ENCODE data around the gene BEAN1.

BEAN1 gene

DNA sequence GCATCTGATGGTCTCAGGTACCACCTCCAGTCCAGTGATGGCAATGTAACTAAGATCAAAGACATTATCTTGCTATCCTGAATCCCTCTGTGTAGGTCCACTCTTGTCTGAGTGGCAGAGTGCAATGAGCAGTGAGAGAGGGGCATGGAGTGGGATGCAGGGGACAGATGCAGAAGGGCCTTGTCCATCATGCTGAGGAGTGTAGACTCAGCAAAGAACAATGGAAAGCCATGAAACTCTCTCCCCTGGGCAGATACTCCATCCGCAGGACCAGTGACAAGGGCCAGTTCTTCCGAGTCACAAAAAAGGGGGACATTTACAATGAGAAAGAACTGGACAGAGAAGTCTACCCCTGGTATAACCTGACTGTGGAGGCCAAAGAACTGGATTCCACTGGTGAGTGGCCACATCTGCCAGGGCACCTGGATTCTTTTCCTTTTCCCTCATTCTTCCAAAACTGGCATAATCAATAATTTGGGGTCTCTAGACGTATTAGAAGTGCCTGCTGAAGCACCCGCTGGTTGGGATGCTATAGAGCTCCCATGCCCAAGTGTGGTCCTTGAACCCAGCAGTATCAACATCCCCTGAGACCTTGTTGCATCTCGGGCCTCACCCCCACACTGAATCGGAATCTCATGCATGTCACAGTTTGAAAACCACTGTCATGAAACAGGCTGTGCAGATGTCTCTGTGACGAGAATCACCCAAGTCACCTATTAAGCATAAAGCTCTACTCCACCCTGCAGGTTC, 31.1 kb upstream of the BEAN1 start:
- no peak for DNase-seq

GRCh38 chr16:66397736-66398433, 29.2 kb upstream of the BEAN1 start:
- no peak for DNase-seq

DNA sequence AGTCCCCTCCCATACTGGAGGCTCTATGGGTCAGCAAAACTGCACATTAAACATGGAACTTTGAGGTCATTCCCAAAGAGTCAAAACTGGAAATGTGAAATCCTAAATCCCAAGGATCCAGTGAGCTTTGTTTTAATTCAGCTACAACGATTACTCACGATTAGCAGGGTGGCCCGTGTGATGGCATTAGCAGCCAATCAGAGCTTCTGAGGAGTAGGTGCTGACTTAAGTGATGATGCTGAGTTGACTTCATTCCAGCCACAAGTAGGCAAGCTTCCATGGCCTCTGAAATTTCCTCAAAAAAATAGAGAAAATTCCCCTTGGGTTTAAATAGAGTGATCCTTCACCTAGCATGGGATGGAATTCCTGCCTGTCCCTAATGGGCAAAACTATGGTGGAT, 28.1 kb upstream of the BEAN1 start:
- DNase-seq = no peak

DNA sequence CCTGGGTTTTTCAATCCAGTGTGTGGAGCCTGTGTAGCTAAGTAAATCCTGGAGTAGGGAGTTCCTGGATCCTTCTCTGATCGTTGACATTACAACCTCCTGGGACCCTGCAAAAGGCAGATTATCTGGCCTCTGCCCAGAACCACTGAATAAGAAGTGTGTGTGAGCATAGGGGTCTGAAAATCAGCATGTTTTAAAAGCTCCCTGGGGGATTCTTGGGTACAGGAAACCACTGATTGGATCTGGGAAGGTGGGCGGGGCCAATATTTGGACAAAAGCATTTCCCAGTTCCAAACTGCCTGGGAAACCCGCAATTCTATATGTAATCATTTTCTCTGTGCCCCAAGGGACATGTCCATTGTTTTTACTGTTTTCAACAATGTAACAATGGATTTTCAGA, 27.2 kb upstream of the BEAN1 start:
- no peak for DNase-seq

- DNase-seq = no peak
Observed at GRCh38 chr16:66400503-66401380, 26.4 kb upstream of the BEAN1 start.

DNA sequence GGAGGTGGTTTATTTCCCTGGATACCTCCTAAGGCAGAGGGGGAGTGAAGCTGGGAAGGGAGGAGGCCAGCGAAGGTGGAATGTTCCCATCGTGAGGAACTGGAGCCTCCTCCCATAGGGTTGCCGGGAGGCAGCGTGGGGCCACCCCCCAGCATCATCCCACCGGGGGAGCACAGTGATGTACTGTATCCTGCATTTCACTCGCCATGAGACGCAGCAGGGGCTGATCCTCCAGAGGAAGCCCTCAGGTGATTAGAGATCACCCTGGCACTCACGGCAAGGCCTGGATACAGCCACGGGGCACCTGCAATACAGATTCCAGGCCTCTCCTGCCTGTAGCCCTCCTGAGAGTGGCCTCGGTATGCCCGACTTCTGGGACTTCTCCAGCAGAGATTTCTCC, 25.5 kb upstream of the BEAN1 start:
- DNase-seq = no peak

GRCh38 chr16:66402166-66402565, 24.9 kb upstream of the BEAN1 start:
- no peak for DNase-seq

GRCh38 chr16:66402591-66403230, 24.4 kb upstream of the BEAN1 start:
- DNase-seq = no peak

GRCh38 chr16:66403531-66404145, 23.5 kb upstream of the BEAN1 start:
- DNase-seq = no peak

DNA sequence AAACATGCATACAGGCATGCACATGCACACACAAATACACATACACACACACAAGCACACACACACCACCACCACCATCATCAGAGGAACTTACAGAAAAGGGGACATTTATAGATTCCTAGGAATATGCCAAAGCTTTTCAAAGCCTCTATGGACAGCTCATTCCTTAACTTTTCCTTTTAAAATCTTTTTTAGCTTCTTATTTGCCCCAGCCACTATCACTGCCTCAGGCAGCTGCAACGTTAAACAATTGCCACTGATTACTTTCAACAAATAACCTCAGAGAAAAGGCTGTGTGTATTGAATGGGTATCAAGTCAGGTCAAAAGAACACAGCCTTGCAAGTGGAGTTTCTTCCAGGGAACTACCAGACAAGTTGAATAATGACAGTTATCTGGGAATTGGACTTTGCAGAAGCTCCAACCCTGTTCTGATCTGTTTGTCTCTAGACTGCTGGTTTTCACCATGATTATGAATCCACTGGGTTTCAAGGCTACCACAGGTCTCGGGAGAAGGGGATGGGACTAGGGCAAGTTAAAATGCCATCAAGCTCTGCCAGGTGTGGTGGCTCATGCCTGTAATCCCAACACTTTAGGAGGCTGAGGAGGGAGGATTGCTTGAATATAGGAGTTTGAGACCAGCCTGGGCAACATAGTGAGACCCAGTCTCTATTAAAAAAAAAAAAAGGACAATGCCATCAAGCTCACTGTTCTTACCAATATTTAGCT, 21.9 kb upstream of the BEAN1 start:
- no peak for DNase-seq

DNA sequence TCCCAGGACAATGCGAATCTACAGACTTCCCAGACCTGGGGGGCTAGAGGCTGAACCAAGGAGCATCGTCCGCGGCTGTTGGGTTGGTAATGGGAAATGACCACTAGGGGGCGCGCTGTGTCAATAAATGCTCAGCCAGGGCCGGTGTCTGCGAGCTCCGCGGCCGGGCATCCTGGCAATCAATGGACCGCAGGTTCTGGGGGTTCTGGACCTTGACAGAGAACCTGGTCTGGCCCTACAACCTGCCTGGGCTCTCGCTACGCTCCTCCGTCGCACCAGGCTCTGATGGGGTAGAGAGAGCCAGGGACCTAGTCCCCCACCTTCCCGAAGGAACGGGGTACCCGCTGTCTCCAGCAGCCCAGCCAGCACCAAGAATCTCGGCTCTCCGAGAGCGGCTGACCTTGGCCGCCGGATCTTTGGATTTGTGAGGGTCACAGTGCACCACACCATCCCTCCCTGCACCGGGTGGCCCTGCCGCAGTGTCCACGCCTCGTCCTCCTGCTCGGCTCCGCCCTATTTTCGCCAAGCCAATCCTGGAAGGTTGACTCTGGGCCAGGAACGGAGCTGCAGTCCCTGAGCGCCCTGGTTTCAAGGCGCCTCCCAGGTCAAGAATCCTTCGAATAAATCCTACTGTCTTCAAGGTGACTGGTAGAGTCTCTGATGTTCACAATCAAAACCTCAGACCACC, 20.4 kb upstream of the BEAN1 start:
- peak; percentile 60 for DNase-seq

DNA sequence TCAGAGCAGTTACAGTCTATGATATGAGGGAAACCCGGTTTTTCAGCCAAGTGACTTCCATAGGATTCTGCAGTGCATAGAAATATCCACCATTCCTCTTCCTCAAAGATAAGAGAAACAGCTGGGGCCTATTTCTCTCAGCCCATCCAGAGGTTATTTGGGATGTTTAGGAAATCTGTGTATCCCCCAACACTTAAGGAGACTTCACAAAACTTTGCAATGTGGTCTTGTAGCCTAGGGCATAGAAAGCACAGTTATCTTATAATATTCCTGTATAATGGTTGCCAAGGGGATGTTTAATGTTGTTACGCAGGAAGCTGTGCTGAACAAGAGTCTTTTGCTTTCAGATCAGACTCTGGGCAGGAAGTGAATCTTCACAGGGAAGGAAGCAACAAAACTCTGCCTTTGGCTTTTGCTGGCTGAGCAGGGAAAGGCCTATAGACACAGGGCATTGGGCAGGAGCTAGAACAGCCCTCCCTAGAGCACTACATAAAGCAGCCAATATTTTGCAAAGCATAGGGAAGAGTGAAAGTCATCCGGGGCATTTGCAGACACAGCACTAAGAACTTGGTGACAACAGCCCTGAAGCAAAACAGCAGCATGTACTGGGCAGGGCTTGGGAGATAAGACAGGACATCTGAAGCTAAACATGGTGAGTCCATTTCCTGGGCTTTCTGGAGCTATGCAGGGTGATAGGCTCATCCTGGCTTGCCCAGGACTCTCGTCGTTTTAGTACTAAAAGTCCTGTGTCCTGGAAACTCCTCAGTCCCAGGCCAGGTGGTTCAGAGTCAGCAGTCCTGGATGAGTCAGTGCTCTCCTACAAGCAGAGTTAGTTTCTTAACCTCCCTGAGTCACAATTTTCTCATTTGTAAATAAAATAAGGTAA, 18.7 kb upstream of the BEAN1 start:
- DNase-seq = peak; percentile 8

GRCh38 chr16:66409156-66409555, 17.9 kb upstream of the BEAN1 start:
- no peak for DNase-seq

- no peak for DNase-seq
Observed at GRCh38 chr16:66412182-66412581, 14.9 kb upstream of the BEAN1 start.

GRCh38 chr16:66414891-66415290, 12.2 kb upstream of the BEAN1 start:
- DNase-seq = no peak

DNA sequence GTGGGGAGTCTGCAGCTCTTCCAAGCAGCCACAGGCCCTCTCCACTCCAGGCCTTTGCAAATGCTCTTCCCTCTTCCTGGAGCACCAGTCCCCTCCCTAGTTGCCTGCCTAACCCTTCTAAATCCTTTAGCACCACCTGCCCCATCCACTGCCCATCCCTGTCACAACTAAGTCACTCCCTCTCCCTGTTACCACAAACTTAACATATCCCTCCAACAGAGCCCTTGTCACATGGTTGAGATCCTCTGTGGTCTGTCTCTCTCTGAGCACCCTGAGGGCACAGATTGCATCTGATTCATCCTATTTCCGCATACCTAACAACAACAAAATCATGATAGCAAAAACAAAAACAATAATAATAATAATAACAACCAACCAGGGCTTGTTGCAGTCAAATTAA, 11.0 kb upstream of the BEAN1 start:
- DNase-seq = no peak

GRCh38 chr16:66416939-66417700, 10.0 kb upstream of the BEAN1 start:
- no peak for DNase-seq

DNA sequence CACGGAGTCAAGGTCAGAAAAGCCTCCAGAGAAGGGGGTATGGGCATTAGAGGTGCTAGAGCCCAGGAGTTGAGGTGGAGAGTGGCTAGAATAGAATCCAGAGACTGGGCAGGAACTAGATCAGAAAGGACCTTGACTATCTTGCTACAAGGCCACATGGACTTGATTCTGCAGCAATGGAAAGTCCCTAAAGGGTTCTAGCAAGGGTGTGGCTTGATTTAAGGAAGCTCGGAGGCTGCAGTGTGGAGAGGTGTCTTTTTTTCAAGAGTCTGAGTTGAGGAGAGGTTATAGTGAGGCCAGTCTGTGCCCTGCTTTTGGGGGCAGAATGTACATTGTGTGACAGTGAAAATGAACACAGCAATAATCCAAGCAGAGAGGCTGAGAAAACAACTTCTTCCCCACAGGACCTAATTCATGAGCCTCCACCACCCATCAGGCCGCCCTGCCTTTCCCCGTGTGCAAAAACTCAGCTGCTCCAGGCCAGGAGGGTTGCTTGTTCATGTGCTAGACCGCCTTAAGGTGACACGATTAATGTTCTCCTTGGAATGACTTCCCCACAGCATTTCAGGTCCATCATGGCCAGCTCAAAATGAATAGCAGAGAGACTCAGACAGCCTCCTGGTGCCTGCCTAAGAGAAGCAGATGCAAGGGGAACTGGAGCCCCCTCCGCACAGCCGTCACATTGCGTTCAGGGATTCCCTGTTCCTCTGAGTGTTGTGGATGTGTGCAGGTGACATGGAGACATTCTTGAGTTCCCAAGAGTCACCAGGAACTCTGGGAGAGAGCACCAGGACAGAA, 8.7 kb upstream of the BEAN1 start:
- DNase-seq = no peak

GRCh38 chr16:66419527-66419926, 7.6 kb upstream of the BEAN1 start:
- DNase-seq = no peak

Measured in hematopoietic multipotent progenitor cell treated with erythropoietin and hydrocortisone succinate and interleukin-3 and kit ligand, for 8 days (in vitro differentiated cells).